ENCODE measurements around the gene HHATL. TPM values are rescaled to one million over a fixed set of nuclear protein-coding genes. Genes with fewer than 3 reads are reported as not detected.

Gene HHATL
- total and polyA plus RNA-seq, 4 donors: 0.17 TPM; not detected in 3

- TF ChIP-seq RAD21 (IDR thresholded peaks at IDR 0.05): no peak
- TF ChIP-seq SP1 (IDR thresholded peaks at IDR 0.05): no peak
- no peak for TF ChIP-seq GABPA (IDR thresholded peaks at IDR 0.05 in 1 of 2, conservative IDR thresholded peaks at IDR 0.05 in 1 of 2)
- Histone ChIP-seq H3K9me3 (ENCODE audit: control insufficient read depth in 4 of 4, low read length in 3 of 4) (peaks cover 0 to 2% (median 0%) of the 10 kb centered on the region in 4 donors), H3K36me3 (ENCODE audit: control insufficient read depth in 4 of 4, insufficient read depth in 3 of 4, low read depth in 1 of 4, low read length in 3 of 4) (no peaks in the 10 kb centered on the region), H3K4me1 (ENCODE audit: control insufficient read depth in 4 of 4, insufficient read depth in 4 of 4, low read length in 3 of 4) (no peaks in the 10 kb centered on the region), H3K27me3 (ENCODE audit: control insufficient read depth in 4 of 4, insufficient read depth in 4 of 4, low read length in 3 of 4) (no peaks in the 10 kb centered on the region), H3K27ac (ENCODE audit: low read depth in 1 of 2, low read length in 2 of 2) (no peak overlapping the region), H3K4me3 (ENCODE audit: low read depth in 1 of 3, low read length in 3 of 3) (no peak overlapping the region), H3K9ac (ENCODE audit: low read depth in 1 of 2, low read length in 2 of 2) (no peak overlapping the region)
- no peak for DNase-seq (ENCODE audit: low spot score)
- 78% methylated on average over 2 of the region's 2 CpGs for WGBS
These were observed 26.7 kb downstream of the HHATL start for GRCh38 chr3:42675909-42676308.

- H3K27ac ChIP-seq (ENCODE audit: low read depth in 1 of 2, low read length in 2 of 2): no peak overlapping the region
- no peak overlapping the region for H3K9ac ChIP-seq (ENCODE audit: low read depth in 1 of 2, low read length in 2 of 2)
- H3K27me3 ChIP-seq (ENCODE audit: control insufficient read depth in 4 of 4, insufficient read depth in 4 of 4, low read length in 3 of 4): no peaks in the 10 kb centered on the region
- DNase-seq (ENCODE audit: low spot score): no peak
- WGBS: 75% methylated on average over 3 of the region's 3 CpGs
- TF ChIP-seq MAX (IDR thresholded peaks at IDR 0.05) (no peak), RXRA (IDR thresholded peaks at IDR 0.05) (no peak), CTCF (IDR thresholded peaks at IDR 0.05; ENCODE audit: low read depth, low read length, missing input control) (no peak), HNF4G (IDR thresholded peaks at IDR 0.05) (no peak), YY1 (IDR thresholded peaks at IDR 0.05) (no peak), HNF4A (conservative IDR thresholded peaks at IDR 0.05) (no peak), NR2F2 (IDR thresholded peaks at IDR 0.05) (no peak), FOXA1 (IDR thresholded peaks at IDR 0.05) (no peak), SP1 (IDR thresholded peaks at IDR 0.05) (no peak), EGR1 (IDR thresholded peaks at IDR 0.05; ENCODE audit: low read depth in 2 of 2) (no peak), TAF1 (conservative IDR thresholded peaks at IDR 0.05) (no peak), REST (IDR thresholded peaks at IDR 0.05) (no peak)
- H3K4me3 ChIP-seq (ENCODE audit: low read depth in 1 of 3, low read length in 3 of 3): no peak overlapping the region
- H3K9me3 ChIP-seq (ENCODE audit: control insufficient read depth in 4 of 4, low read length in 3 of 4): peaks cover 0 to 2% (median under 1%) of the 10 kb centered on the region in 4 donors
- no peaks in the 10 kb centered on the region for H3K4me1 ChIP-seq (ENCODE audit: control insufficient read depth in 4 of 4, insufficient read depth in 4 of 4, low read length in 3 of 4)
- H3K36me3 ChIP-seq (ENCODE audit: control insufficient read depth in 4 of 4, insufficient read depth in 3 of 4, low read depth in 1 of 4, low read length in 3 of 4): no peaks in the 10 kb centered on the region
These were observed 28.5 kb downstream of the HHATL start for GRCh38 chr3:42674146-42674545.

GRCh38 chr3:42673082-42673481 is 29.5 kb downstream of the HHATL start:
- no peak overlapping the region for H3K27ac ChIP-seq (ENCODE audit: low read depth in 1 of 2, low read length in 2 of 2)
- H3K9ac ChIP-seq (ENCODE audit: low read depth in 1 of 2, low read length in 2 of 2): no peak overlapping the region
- H3K4me3 ChIP-seq (ENCODE audit: low read depth in 1 of 3, low read length in 3 of 3): no peak overlapping the region
- no peaks in the 10 kb centered on the region for H3K27me3 ChIP-seq (ENCODE audit: control insufficient read depth in 4 of 4, insufficient read depth in 4 of 4, low read length in 3 of 4)
- DNase-seq (ENCODE audit: low spot score): no peak
- H3K36me3 ChIP-seq (ENCODE audit: control insufficient read depth in 4 of 4, insufficient read depth in 3 of 4, low read depth in 1 of 4, low read length in 3 of 4): no peaks in the 10 kb centered on the region
- H3K4me1 ChIP-seq (ENCODE audit: control insufficient read depth in 4 of 4, insufficient read depth in 4 of 4, low read length in 3 of 4): no peaks in the 10 kb centered on the region
- peaks cover 0 to 3% (median 1%) of the 10 kb centered on the region in 4 donors for H3K9me3 ChIP-seq (ENCODE audit: control insufficient read depth in 4 of 4, low read length in 3 of 4)
- TF ChIP-seq GABPA (IDR thresholded peaks at IDR 0.05 in 1 of 2, conservative IDR thresholded peaks at IDR 0.05 in 1 of 2): no peak
- TF ChIP-seq TAF1 (conservative IDR thresholded peaks at IDR 0.05): no peak
- TF ChIP-seq FOXA2 (IDR thresholded peaks at IDR 0.05): no peak
- no peak for TF ChIP-seq SP1 (IDR thresholded peaks at IDR 0.05)
- no peak for TF ChIP-seq EGR1 (IDR thresholded peaks at IDR 0.05; ENCODE audit: low read depth in 2 of 2)
- no peak for TF ChIP-seq ATF3 (IDR thresholded peaks at IDR 0.05)
- no peak for TF ChIP-seq YY1 (IDR thresholded peaks at IDR 0.05)
- TF ChIP-seq RXRA (IDR thresholded peaks at IDR 0.05): no peak
- TF ChIP-seq MAX (IDR thresholded peaks at IDR 0.05): no peak
- TF ChIP-seq JUND (IDR thresholded peaks at IDR 0.05): no peak
- TF ChIP-seq NR2F2 (IDR thresholded peaks at IDR 0.05): no peak
- TF ChIP-seq REST (IDR thresholded peaks at IDR 0.05): no peak
- TF ChIP-seq RAD21 (IDR thresholded peaks at IDR 0.05): no peak
- no peak for TF ChIP-seq HNF4G (IDR thresholded peaks at IDR 0.05)

Data from liver (tissue), 9 donors.